ENCODE results near the gene AP2A2.

DNA sequence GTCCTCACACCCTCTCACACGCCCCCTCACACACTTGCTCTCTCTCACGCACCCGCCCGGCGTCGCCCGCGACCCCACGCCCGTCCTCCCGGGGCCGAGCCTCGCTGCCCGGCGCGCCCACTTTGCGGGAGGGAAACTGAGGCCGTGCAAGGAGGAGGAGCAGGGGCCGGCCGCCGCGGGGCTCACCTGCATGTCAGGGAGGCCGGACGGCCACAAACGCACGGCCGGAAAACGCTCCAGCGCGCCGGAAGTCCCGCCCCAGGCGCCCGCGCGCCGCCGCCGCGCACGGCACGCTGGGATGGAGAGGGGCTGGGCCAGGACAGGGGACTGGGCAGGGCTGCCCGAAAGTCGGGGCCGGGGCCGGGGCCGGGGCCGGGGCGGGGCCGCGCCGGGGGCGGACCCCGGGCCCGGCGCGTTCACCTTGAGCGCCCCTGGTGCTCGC, 15.1 kb upstream of the AP2A2 start, which contains the start of gene CHID1:
- no peak for TF ChIP-seq EZH2phosphoT487 (IDR thresholded peaks at IDR 0.05; ENCODE audit: borderline replicate concordance)
- TF ChIP-seq RAD21 (IDR thresholded peaks at IDR 0.05; ENCODE audit: low read depth): no peak
- TF ChIP-seq CTCF (IDR thresholded peaks at IDR 0.05 in 2 of 3, conservative IDR thresholded peaks at IDR 0.05 in 1 of 3; ENCODE audit: borderline replicate concordance in 1 of 3, insufficient read depth in 1 of 3, low read depth in 2 of 3, low read length in 2 of 3): no peak
- no peak for TF ChIP-seq ELF1 (IDR thresholded peaks at IDR 0.05; ENCODE audit: borderline replicate concordance, low read depth)
- no peak for TF ChIP-seq POLR2A (IDR thresholded peaks at IDR 0.05; ENCODE audit: borderline replicate concordance, extremely low read depth, insufficient read depth, insufficient read length)
- TF ChIP-seq SIN3A (IDR thresholded peaks at IDR 0.05; ENCODE audit: low read depth): no peak
- TF ChIP-seq MAX (IDR thresholded peaks at IDR 0.05): peak; percentile 67; the same call in 1 of the 2 replicates
- no peak for TF ChIP-seq ZBTB33 (IDR thresholded peaks at IDR 0.05; ENCODE audit: extremely low read depth, insufficient replicate concordance, low read length)
